ENCODE data around the gene NRARP. TPM values are rescaled to one million over a fixed set of nuclear protein-coding genes. Genes with fewer than 3 reads are reported as not detected.

The NRARP gene
- total RNA-seq, 1 donor from 2014 or later: 170 TPM

GRCh38 chr9:137251194-137251461, 50.9 kb downstream of the NRARP start, which contains the start of gene STPG3:
Gene STPG3 (plus strand): TSS chr9:137251286. CDS start chr9:137251287, 1 bp downstream.
- Mint-ChIP-seq H3K4me3 (ENCODE audit: unreplicated experiment) (no peak within 1 kb of the TSS), H3K27ac (ENCODE audit: unreplicated experiment) (no peak within 1 kb of the TSS)

DNA sequence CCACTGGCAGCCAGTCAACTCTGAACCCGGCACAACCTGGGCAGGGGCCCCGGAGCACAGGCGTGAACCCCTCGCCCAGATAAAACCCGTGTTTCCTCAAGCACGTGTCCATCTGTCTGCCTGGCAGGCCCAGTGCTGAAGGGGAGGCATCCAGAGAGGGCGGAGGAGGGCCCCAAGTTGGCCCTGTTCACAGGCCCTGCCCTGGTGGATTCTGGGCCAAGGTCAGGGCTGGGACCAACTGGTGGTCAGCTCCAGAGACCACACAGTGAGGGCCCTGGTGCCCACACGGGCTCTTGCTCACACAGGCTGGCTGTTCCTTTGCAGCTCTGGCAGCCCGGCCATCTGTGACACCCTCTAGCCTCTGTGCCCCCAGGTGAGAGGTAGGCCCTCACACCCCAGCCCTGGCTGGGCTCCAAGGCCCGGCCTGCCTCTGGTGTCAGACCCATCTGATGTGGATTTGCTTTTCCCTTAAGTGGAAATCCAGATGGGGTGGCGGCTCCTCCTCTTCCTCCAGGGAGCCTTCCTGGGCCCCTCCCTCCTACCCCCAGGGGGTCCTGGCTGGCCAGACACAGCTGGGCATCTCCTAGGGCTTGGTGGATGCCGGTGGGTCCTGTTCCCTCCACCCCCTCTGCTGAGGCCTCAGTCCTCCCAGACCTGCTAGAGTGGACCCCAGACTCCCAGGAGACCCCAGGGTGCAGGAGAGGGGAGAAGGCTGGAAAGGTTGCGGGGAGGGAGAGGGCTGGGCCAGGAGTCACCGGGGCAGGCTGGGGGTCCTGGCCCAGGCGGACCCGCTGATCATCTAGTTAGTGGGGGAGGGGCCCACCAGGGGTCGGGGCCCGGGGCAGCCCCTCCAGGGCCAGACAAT, 51.5 kb downstream of the NRARP start:
- TF ChIP-seq, protein P1, sequence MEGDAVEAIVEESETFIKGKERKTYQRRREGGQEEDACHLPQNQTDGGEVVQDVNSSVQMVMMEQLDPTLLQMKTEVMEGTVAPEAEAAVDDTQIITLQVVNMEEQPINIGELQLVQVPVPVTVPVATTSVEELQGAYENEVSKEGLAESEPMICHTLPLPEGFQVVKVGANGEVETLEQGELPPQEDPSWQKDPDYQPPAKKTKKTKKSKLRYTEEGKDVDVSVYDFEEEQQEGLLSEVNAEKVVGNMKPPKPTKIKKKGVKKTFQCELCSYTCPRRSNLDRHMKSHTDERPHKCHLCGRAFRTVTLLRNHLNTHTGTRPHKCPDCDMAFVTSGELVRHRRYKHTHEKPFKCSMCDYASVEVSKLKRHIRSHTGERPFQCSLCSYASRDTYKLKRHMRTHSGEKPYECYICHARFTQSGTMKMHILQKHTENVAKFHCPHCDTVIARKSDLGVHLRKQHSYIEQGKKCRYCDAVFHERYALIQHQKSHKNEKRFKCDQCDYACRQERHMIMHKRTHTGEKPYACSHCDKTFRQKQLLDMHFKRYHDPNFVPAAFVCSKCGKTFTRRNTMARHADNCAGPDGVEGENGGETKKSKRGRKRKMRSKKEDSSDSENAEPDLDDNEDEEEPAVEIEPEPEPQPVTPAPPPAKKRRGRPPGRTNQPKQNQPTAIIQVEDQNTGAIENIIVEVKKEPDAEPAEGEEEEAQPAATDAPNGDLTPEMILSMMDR (IDR thresholded peaks at IDR 0.05; ENCODE audit: unreplicated experiment): no peak

More at GRCh38 chr9:137251194-137251461, 50.9 kb downstream of the NRARP start, which contains the start of gene STPG3:
- Mint-ChIP-seq H3K9me3 (ENCODE audit: unreplicated experiment) (no peaks in the 10 kb centered on the region), H3K36me3 (ENCODE audit: low read depth, unreplicated experiment) (no peaks in the 10 kb centered on the region), H3K4me1 (ENCODE audit: unreplicated experiment) (peaks cover 4% of the 10 kb centered on the region), H3K27me3 (ENCODE audit: unreplicated experiment) (peaks cover 4% of the 10 kb centered on the region)
- TF ChIP-seq, protein P1 (IDR thresholded peaks at IDR 0.05; ENCODE audit: unreplicated experiment): no peak
- DNase-seq (ENCODE audit: low spot score): no peak

More for the DNA sequence above, 51.5 kb downstream of the NRARP start:
- H3K27me3 Mint-ChIP-seq (ENCODE audit: unreplicated experiment): peaks cover 4% of the 10 kb centered on the region
- no peaks in the 10 kb centered on the region for H3K9me3 Mint-ChIP-seq (ENCODE audit: unreplicated experiment)
- no peaks in the 10 kb centered on the region for H3K36me3 Mint-ChIP-seq (ENCODE audit: low read depth, unreplicated experiment)
- no peak overlapping the region for H3K4me3 Mint-ChIP-seq (ENCODE audit: unreplicated experiment)
- DNase-seq (ENCODE audit: low spot score): no peak
- no peak overlapping the region for H3K27ac Mint-ChIP-seq (ENCODE audit: unreplicated experiment)
- peaks cover 3% of the 10 kb centered on the region for H3K4me1 Mint-ChIP-seq (ENCODE audit: unreplicated experiment)

Other genes with a start within 250 kb of the NRARP start
- gene ENTPD2, start 248.2 kb downstream of the NRARP start, total RNA-seq (ENCODE audit: unreplicated experiment): 55.6 TPM
- gene SAPCD2, start 231.7 kb downstream of the NRARP start, total RNA-seq (ENCODE audit: unreplicated experiment): 1.0 TPM
- 3.2 TPM for gene UAP1L1, start 224.8 kb downstream of the NRARP start, total RNA-seq (ENCODE audit: unreplicated experiment)
- gene MAN1B1, start 215.3 kb downstream of the NRARP start, total RNA-seq (ENCODE audit: unreplicated experiment): 70.4 TPM
- gene DPP7, start 187.5 kb downstream of the NRARP start, total RNA-seq (ENCODE audit: unreplicated experiment): 6.1 TPM
- not detected for gene GRIN1, start 163.1 kb downstream of the NRARP start, total RNA-seq (ENCODE audit: unreplicated experiment)
- not detected for gene LRRC26, start 132.2 kb downstream of the NRARP start, total RNA-seq (ENCODE audit: unreplicated experiment)
- gene TMEM210, start 130.2 kb downstream of the NRARP start, total RNA-seq (ENCODE audit: unreplicated experiment): not detected
- gene ANAPC2, start 113.7 kb downstream of the NRARP start, total RNA-seq (ENCODE audit: unreplicated experiment): 76.8 TPM
- gene SSNA1, start 113.6 kb downstream of the NRARP start, total RNA-seq (ENCODE audit: unreplicated experiment): 53.8 TPM
- 8.2 TPM for gene TPRN, start 101.5 kb downstream of the NRARP start, total RNA-seq (ENCODE audit: unreplicated experiment)
- 27.4 TPM for gene TMEM203, start 96.6 kb downstream of the NRARP start, total RNA-seq (ENCODE audit: unreplicated experiment)
- gene NDOR1, start 96.6 kb downstream of the NRARP start, total RNA-seq (ENCODE audit: unreplicated experiment): 22.5 TPM
- 1.1 TPM for gene RNF208, start 80.0 kb downstream of the NRARP start, total RNA-seq (ENCODE audit: unreplicated experiment)
- 1.4 TPM for gene CYSRT1, start 77.1 kb downstream of the NRARP start, total RNA-seq (ENCODE audit: unreplicated experiment)
- not detected for gene RNF224, start 74.8 kb downstream of the NRARP start, total RNA-seq (ENCODE audit: unreplicated experiment)
- gene SLC34A3, start 71.4 kb downstream of the NRARP start, total RNA-seq (ENCODE audit: unreplicated experiment): not detected
- gene TUBB4B, start 61.0 kb downstream of the NRARP start, total RNA-seq (ENCODE audit: unreplicated experiment): 134 TPM
- gene STPG3, start 51.0 kb downstream of the NRARP start, total RNA-seq (ENCODE audit: unreplicated experiment): not detected
- gene NELFB, start 46.9 kb downstream of the NRARP start, total RNA-seq (ENCODE audit: unreplicated experiment): 65.6 TPM
- 37.7 TPM for gene TOR4A, start 24.5 kb downstream of the NRARP start, total RNA-seq (ENCODE audit: unreplicated experiment)
- gene EXD3, start 120.9 kb upstream of the NRARP start, total RNA-seq (ENCODE audit: unreplicated experiment): 19.9 TPM
- gene NOXA1, start 121.1 kb upstream of the NRARP start, total RNA-seq (ENCODE audit: unreplicated experiment): 0.36 TPM
- gene ENTPD8, start 139.1 kb upstream of the NRARP start, total RNA-seq (ENCODE audit: unreplicated experiment): 0.21 TPM
- gene NSMF, start 157.1 kb upstream of the NRARP start, total RNA-seq (ENCODE audit: unreplicated experiment): 43.0 TPM
- 3.9 TPM for gene PNPLA7, start 248.1 kb upstream of the NRARP start, total RNA-seq (ENCODE audit: unreplicated experiment)
- gene MRPL41, start 249.6 kb upstream of the NRARP start, total RNA-seq (ENCODE audit: unreplicated experiment): 41.4 TPM